HG02884 (cell line): ENCODE measurements around the gene VWA3B.

ENCODE experiments used
- ATAC-seq: cut with Tn5 transposase; IDR thresholded peaks from one replicate; pipeline ENCODE4 v1.9.1; 2021; ENCODE audit warnings: mild to moderate bottlenecking, moderate library complexity; ENCODE audit not compliant: unreplicated experiment

The VWA3B gene

GRCh38 chr2:98170076-98170475, 83.1 kb downstream of the VWA3B start:
- no peak for ATAC-seq

- ATAC-seq = no peak
Measured at GRCh38 chr2:98172150-98172765, 85.3 kb downstream of the VWA3B start.

- ATAC-seq = no peak
Measured at GRCh38 chr2:98172951-98173350, 86.0 kb downstream of the VWA3B start.

- no peak for ATAC-seq
Measured at GRCh38 chr2:98175811-98176210, 88.8 kb downstream of the VWA3B start.

GRCh38 chr2:98177286-98177685, 90.3 kb downstream of the VWA3B start:
- no peak for ATAC-seq

- ATAC-seq = no peak
Measured at GRCh38 chr2:98177986-98178385, 91.0 kb downstream of the VWA3B start.

GRCh38 chr2:98180456-98180855, 93.5 kb downstream of the VWA3B start:
- ATAC-seq = no peak

GRCh38 chr2:98181346-98181745, 94.4 kb downstream of the VWA3B start:
- no peak for ATAC-seq

GRCh38 chr2:98185801-98186200, 98.8 kb downstream of the VWA3B start:
- ATAC-seq = no peak

GRCh38 chr2:98187194-98187593, 100.2 kb downstream of the VWA3B start:
- no peak for ATAC-seq

GRCh38 chr2:98188351-98189046, 101.5 kb downstream of the VWA3B start:
- ATAC-seq = no peak

- ATAC-seq = no peak
Measured at GRCh38 chr2:98191883-98192282, 104.9 kb downstream of the VWA3B start.

- no peak for ATAC-seq
Measured at GRCh38 chr2:98201576-98201975, 114.6 kb downstream of the VWA3B start.

GRCh38 chr2:98205889-98206288, 118.9 kb downstream of the VWA3B start:
- no peak for ATAC-seq

- ATAC-seq = no peak
Measured at GRCh38 chr2:98212092-98213000, 125.4 kb downstream of the VWA3B start.

- ATAC-seq = no peak
Measured at GRCh38 chr2:98216616-98217015, 129.6 kb downstream of the VWA3B start.

- ATAC-seq = no peak
Measured at GRCh38 chr2:98219152-98219551, 132.2 kb downstream of the VWA3B start.

- ATAC-seq = no peak
Measured at GRCh38 chr2:98233941-98234340, 147.0 kb downstream of the VWA3B start.

GRCh38 chr2:98234776-98235175, 147.8 kb downstream of the VWA3B start:
- no peak for ATAC-seq

- no peak for ATAC-seq
Measured at GRCh38 chr2:98236935-98237334, 150.0 kb downstream of the VWA3B start.

- no peak for ATAC-seq
Measured at GRCh38 chr2:98240786-98241398, 153.9 kb downstream of the VWA3B start.
